HG03175 (cell line): ENCODE measurements around the gene GTPBP10.
"Not testable (repeated sequence)": the region's sequence is repeated elsewhere in the genome, so short reads cannot be mapped to it uniquely, and the experiment has no call there.

Experiments
- ATAC-seq: cut with Tn5 transposase; IDR thresholded peaks from one replicate; pipeline ENCODE4 v1.9.1; 2021; ENCODE audit warnings: mild to moderate bottlenecking, moderate library complexity; ENCODE audit not compliant: unreplicated experiment

Gene GTPBP10, protein sequence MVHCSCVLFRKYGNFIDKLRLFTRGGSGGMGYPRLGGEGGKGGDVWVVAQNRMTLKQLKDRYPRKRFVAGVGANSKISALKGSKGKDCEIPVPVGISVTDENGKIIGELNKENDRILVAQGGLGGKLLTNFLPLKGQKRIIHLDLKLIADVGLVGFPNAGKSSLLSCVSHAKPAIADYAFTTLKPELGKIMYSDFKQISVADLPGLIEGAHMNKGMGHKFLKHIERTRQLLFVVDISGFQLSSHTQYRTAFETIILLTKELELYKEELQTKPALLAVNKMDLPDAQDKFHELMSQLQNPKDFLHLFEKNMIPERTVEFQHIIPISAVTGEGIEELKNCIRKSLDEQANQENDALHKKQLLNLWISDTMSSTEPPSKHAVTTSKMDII

DNA sequence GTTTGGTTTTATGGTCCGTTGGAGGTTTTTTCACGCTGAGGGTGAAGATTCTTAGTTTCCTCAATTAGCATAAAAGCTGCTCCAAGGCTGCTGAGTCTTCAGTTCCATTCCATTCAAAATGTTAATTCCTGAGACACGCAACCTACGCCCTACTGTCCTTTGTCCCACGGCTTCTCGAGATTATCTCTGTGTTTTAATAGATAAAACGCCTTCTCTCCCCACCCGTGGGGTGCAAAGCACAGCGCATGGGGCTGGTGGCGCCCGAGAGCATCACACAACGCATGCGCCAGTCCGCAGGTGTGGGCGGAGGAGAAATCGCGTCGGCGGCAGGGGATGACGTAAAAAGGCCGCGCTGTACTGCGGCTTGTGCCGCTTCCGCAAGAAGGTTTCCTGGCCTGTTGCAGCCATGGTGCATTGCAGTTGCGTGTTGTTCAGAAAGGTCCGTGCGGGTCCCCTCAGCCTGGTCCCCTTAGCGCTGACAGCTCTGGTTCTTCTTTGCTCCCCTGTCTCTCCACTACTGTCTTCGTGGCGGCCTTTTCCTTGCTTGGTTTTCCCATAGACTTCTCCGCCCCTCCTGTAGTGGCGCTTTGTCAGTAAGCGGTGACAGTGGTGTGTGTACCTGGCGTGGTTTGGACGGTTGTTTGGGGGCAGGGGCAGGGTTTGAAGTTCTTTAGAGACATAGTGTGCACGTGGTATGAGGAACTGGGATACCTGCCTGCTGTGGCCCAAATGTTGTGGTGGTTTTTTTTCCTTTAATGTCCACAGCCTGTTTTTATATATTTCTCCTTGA lies at the start of gene GTPBP10:
Gene GTPBP10 (plus strand): TSS at position 381 of the 790 bp plus-strand sequence. CDS start 26 bp downstream, at position 407.
- ATAC-seq = peak; percentile 95

DNA sequence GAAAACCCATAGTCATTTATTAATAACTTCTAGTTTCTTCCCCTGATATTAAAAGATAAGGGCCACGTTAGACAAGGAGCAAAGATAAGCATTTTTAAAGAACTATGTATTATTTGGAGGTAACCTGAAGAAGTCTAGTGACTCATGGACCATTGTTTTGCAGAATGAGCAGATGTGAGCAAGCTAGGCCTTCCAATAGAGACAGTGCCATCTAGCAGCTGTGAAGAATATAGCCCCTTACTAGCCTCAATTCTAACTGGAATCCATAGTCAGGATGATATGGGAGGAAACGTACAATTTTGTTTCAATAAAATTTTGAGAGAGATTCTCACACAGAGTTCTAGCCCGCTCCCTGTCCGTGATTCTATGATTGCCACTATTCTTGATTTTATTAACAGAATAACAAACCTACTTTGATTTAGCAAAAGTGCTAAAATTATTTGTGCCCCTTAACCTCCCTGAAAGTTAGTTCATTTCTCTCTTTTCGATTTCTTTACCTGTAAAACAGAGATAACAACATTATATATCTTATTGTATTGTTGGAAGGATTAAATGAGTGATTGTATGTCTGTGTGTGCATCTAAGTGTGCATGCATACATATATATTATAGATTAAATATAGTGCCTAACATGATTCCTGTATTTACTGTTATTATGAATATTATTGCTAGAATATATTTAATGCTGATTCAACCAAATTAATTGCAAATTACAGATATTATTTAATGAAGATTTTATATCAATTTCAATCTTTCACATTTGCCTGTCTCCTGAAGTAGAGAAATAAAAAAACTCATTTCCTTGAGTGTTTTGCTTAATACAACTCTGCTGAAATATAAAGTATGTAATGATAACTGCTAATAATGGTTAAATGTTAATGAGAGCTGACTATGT lies 48.1 kb upstream of the GTPBP10 start:
- ATAC-seq = peak; percentile 84

DNA sequence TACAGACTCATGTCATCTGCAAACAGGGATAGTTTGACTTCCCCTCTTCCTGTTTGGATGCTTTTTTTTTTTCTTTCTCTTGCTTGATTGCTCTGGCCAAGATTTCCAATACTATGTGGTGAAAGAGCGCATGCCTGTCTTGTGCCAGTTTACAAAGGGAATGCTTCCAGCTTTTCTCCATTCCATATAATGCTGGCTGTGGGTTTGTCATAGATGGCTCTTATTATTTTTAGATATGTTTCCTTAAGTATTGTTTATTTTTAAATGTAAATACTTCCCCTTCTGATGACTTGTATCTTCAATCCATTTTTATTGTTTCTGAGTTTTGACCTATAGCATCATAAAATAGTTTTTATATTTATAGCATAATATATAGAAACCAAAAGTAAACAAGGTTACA lies 43.3 kb upstream of the GTPBP10 start:
- ATAC-seq = no peak

DNA sequence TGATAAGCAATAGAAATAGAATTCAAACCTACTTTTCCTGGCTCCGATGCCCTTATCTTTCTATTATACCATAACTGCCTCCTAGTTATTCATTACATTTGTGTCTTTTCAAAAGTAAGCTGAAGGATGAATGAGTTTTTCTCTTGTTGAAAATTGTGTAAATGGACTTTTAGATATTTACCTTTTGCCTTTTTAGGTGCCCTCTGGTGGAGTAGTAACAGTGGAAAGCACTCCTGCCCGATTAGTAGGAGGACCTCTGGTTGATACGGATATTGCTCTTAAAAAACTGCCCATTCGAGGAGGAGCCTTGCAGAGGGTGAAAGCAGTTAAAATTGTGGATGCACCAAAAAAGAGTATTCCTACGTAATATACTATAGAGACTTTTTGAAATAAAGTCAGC lies 36.6 kb upstream of the GTPBP10 start:
- no peak for ATAC-seq

DNA sequence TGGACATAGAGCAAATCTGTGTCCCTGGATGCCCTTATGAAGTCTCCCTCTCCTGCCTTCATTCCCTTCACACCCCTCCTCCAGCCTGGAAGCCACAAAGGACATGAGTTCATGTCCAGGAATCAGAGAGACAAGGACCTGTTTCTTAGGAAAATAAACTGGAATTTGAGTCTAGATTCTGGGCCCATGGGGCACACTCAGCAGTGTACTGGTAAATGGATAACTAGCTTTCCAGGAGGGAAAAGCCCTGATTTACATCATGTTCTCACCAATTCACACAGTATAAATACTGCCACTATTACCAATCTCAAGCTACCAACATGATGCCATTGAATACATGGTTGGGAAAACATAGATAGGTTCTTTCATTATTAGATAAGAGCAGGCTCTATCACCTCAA lies 35.3 kb upstream of the GTPBP10 start:
- ATAC-seq = no peak

DNA sequence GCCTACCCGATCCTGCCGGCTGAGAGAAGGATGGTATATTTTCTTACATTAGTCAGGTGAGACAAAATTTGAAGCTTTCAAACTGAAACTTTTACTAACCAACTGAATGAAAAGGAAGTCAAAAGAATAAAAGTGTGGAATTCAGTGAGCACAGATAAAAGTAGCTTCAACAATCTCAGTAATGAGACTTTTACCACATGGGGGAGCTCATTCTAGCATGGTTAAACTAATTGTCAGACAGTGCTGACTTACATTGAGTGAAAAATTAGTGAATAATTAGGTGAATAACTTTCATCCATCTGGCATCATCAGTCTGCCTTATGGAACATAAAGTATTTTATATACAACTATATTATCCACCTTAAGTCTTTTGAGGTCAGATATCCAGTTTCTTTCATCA lies 33.8 kb upstream of the GTPBP10 start:
- no peak for ATAC-seq

DNA sequence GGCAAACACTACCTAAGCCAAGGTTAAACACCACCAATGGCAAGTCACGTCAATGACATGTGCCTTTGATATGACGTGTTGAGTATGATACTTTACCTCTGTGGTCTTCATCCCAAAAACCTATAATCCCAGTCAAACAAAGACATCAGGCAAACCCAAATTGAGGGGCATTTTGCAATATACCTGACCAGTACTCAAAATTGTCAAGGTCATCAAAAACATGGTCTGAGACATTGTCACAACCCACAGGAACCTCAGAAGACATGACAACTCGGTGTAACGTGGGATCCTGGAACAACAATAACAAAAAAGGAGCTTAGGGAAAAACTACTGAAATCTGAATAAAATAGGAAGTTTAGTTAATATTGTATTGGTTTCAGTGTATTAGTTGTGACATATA lies 32.6 kb upstream of the GTPBP10 start:
- ATAC-seq = no peak

DNA sequence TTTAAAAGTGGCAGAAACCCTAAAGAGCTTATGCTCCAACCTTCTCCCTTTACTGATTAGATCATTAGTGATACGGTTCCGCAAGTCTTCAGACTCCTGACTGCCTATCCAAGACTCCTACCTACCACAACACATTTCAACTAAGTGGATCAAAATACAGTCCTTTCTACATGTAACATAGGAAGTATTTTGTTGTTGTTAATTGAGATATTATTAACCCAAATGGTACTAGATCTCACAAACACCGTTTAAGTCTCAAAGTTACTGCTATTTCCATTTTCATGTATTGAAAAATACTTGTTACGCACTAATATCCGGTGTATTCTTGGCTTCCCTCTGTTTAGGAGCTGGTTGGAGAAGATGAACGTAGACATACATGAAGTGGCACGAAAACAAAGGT lies 26.5 kb upstream of the GTPBP10 start:
- ATAC-seq = no peak

DNA sequence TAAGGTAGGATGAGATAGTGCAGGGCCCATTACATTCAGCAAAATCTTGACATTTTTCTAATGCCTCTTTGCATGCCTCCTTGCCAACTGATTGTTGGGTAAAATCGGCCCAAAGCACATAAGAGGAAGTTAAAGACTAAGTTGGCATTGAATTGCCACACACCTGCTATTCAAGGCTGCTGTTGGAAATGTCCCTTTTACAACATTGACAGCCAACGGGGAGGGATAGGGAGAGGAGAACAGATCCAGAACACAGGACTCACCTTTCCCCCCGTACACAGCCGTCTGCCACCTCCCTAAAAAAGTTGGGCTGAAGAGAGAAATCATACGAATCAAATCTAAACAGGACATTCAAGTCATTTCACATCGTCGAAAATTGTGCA lies 26.1 kb upstream of the GTPBP10 start:
- no peak for ATAC-seq

DNA sequence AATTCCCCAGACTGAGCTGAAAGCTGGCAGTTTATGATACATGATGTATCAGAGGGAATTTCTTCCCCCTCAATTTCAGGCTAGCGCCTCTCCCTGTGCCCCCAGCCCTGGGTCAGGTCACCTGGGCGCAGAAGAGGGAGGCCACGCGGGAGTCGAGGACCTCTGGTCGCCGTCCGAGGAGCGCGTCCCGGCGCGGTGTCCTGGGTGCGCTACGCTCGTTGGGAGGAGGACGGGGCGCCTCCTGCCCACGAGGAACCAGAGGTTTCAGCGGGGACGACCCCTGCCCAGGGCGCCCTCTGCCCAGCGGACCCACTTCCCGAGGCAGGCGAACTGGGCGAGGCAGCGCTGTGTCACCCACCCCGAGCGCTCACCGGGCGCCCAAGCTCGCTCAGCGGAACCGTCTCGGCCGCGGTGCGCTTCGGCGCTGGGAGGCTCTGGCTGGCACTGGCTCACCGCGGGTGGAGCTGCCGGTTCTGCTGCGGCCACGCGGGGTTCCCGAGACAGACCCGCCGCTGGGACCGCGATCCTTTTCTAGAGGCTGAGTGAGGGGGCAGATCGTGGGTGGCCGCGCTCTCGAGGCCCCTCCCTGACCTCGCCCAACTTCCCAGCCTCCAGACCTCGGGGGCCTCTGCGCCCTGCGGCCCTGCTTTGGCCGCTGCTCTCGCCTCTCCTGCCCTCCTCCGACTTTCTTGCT lies 25.6 kb upstream of the GTPBP10 start, which contains the start of gene FAM237B:
Gene FAM237B (minus strand): TSS at position 504 of the 694 bp plus-strand sequence. CDS start 1,556 bp downstream, outside the sequence.
- no peak for ATAC-seq

DNA sequence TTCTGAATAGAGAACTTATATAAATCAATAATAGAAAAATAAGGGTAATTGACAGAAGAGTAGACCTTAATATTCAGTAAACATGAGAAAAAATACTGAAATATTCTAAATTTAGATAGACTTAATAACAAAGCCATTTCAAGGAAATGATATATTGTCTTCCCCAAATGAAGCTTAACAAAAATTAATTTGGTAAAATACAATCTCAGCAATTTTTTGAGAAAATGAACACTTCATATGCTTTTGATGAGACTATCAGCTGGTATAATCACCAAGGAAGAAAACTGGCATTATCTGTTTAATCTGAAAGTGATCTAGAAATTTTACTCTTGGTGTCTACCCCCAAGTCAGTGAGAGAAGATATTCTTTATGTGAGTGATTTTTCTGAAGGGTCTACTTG lies 23.7 kb upstream of the GTPBP10 start:
- no peak for ATAC-seq

DNA sequence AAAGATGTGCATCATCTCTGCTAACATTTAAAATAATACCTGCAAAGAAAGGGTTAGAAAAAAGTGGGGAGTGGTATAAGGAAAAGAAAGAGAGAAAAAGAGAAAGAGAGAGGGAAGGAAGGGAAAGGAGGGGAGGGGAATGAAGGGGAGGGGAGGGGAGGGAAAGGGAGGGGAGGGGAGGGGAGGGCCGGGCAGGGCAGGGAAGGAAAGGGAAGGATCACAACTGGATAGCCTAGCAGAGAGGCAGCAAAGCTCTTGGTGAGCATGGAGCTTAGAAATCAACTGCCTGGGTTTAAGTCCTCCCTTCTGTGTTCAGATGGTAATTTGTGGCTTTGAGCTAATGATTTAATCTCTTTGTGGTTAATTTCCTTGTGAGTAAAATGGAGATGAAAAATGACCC lies 20.0 kb upstream of the GTPBP10 start:
- ATAC-seq = no peak

DNA sequence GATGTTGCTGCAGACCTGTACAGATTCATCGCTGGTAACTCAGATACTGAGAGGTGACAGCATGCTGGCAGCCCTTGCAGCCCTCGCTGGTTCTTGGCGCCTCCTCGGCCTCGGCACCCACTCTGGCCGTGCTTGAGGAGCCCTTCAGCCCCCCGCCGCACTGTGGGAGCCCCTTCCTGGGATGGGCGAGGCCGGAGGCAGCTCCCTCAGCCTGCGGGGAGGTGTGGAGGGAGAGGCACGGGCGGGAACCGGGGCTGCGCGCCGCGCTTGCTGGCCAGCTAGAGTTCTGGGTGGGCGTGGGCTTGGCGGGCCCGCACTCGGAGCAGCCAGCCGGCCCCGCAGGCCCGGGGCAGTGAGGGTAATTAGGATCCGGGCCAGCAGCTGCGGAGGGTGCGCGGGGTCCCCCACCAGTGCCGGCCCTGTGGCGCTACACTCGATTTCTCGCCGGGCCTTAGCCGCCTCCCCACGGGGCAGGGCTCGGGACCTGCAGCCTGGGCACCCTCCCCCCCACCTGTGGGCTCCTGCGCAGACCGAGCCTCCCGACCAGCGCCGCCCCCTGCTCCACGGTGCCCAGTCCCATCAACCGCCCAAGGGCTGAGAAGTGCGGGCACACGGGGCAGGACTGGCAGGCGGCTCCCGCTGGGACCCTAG lies 12.2 kb upstream of the GTPBP10 start:
- ATAC-seq = no peak

DNA sequence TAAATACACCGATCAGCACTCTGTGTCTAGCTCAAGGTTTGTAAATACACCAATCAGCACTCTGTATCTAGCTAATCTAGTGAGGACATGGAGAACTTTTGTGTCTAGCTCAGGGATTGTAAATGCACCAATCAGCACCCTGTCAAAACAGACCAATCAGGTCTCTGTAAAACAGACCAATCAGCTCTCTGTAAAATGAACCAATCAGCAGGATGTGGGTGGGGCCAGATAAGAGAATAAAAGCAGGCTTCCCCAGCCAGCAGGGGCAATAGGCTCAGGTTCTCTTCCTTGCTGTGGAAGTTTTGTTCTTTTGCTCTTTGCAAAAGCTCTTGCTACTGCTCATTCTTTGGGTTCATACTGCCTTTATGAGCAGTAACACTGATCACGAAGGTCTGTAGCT lies 11.6 kb upstream of the GTPBP10 start:
- ATAC-seq = not testable (repeated sequence)

DNA sequence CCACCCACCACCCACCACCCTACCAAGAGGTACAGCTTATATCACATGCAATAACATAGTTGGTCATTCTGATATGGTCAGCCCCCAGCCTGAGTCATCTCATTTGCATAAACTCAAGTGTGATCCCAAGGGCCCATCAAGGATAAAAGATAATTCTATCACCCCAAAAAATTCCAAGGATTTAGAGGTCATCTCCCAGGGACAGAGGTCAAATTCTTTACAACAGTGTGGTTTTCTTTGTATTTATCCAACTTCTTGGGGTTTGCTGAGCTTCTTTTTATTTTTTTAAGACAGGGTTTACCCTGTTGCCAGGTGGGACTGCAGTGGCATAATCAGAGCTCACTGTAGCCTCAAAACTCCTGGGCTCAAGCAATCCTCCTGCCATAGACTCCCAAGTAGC lies 9.4 kb upstream of the GTPBP10 start:
- no peak for ATAC-seq

DNA sequence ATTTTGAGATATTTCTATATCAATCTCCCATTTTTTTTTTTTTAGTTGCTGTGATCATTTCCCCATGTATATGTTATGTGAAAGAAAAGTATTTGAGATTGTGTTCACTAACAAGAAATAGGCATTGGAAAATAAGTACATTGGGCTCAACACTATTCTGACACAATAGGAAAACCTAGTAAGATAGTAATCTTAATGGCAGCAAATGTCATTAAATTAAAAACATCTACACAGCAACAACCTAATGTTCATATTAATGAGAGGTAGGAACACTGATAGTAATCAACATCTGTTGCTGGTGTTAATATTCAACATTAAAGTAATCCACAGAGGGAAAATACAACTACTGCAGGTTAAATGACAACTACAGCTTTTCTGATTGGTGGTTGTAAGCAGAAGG lies 1.5 kb upstream of the GTPBP10 start:
- ATAC-seq = no peak

DNA sequence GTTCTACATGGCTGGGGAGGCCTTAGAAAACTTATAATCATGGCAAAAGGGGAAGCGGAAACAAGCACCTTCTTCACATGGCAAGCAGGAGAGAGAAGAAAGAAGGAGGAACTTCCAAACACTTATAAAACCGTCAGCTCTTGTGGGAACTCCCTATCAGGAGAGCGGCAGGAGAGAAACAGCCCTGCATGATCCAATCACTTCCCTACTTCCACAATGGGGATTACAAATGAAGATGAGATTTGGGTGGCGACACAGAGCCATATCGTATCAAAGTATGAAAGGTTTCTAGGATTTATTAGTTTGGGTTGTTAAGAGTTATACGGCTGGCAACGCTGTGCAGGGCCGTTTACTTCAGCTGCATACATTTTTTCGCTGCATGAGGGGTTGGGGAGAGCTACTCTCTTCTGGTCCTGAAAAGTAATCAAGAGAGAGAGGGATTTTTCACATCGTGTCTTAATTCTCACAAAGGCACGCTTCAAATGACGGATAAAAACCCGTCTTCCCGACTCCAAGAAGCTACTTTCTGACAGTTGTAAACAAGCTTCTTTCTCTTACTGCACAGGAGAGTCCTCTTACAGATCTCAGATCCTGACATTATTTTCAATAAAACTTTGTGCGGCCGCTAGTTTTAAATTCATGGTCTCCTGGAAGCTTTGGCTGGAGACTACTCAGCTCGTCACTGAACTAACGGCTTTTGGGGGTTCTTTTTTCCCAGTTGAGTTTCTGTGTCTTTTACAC lies 751 bp upstream of the GTPBP10 start:
- ATAC-seq = peak; percentile 18

DNA sequence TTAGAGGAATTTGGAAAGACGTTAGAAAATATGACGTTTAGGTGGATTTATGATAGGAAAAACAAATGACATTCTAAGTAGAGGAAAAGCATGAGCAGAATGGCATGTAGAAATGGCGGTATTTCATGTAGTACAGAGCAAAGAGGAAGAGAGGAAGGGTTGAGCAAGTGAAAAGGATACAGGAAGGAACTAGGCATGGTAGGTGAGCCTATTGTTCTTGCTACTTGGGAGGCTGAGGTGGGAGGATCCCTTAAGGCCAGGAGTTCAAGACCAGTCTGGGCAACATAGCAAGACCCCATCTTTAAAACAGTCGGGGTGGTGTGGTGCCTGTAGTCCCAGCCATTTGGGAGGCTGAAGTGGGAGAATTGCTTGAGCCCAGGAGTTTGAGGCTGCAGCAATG lies 1.2 kb downstream of the GTPBP10 start:
- ATAC-seq = no peak

DNA sequence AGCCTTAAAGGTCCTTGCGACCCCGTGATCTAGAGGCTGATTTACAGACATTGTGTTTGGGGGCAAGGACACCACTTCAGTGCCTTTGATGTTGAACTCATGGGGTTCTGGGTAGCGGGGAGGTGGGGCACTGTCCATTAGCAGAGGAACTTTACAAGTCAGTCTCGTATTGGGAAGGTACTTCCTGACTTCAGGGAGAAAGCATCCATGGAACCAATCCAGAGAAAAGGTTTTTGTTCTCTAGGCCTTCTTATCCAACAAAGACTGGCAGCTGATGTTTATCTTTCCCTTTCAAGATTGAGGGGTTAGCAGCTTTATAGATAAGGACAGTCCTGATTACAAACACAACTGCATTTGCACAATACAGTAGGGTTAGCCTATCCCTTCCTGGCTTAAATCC lies 2.8 kb downstream of the GTPBP10 start:
- ATAC-seq = no peak
